Panc1 (cell line): ENCODE data around the gene PICALM. TPM values are rescaled to one million over a fixed set of nuclear protein-coding genes. Genes with fewer than 3 reads are reported as not detected.

Experiments
- ATAC-seq: fragments of 200-7000 bp; cut with Tn5 transposase; 2 replicates; pipeline ENCODE4 v1.9.1; 2020; ENCODE audit warnings: mild to moderate bottlenecking, moderate library complexity
- BruUV-seq: library from RNA; stranded (reverse); fragments of 400-500 nt; replicated peaks from 2 replicates; lab custom pipeline; 2021; lab: Mats Ljungman, UMichigan
- CTCF ChIA-PET: fragments of 300-600 bp; sonication (Branson Sonifier 250); formaldehyde crosslinking; loops from one replicate; lab custom pipeline; 2022; ENCODE audit warnings: antibody characterized with exemption; lab: Charles Lee
- POLR2A ChIA-PET: fragments of 300-600 bp; sonication (Branson Sonifier 250); formaldehyde crosslinking; loops from one replicate; lab custom pipeline; 2022; ENCODE audit warnings: antibody characterized with exemption; lab: Charles Lee
- DNase-seq: peaks from one replicate; pipeline ENCODE4 v3.0.0-alpha.2; 2010; ENCODE audit warnings: low read depth, low spot score
- H3K27ac ChIP-seq: 2 replicates; pipeline ENCODE4 v1.5.1; 2011; ENCODE audit warnings: mild to moderate bottlenecking, low read length, inconsistent platforms
- H3K27me3 ChIP-seq: fragments of 200-500 bp; sonication (Bioruptor generic); 2 replicates; pipeline ENCODE4 v1.6.0; 2014; ENCODE audit warnings: low read length, inconsistent platforms; ENCODE audit not compliant: control insufficient read depth, insufficient read depth
- H3K36me3 ChIP-seq: fragments of 200-500 bp; sonication (Bioruptor generic); 2 replicates; pipeline ENCODE4 v1.5.1; 2014; ENCODE audit warnings: inconsistent platforms, mild to moderate bottlenecking, low read length, moderate library complexity; ENCODE audit not compliant: control insufficient read depth, insufficient read depth
- H3K4me1 ChIP-seq: 2 replicates; pipeline ENCODE4 v1.5.1; 2011; ENCODE audit warnings: inconsistent platforms, mild to moderate bottlenecking, low read length, moderate library complexity; ENCODE audit not compliant: control insufficient read depth, insufficient read depth
- H3K4me3 ChIP-seq, 2 experiments: 2 replicates each; pipeline ENCODE4 v1.5.1; 2011 to 2012; ENCODE audit warnings: low read depth in 2 of 2, low read length in 2 of 2, mild to moderate bottlenecking in 2 of 2, inconsistent platforms in 1 of 2, moderate library complexity in 1 of 2
- H3K9me3 ChIP-seq: fragments of 200-500 bp; sonication (Bioruptor generic); 2 replicates; pipeline ENCODE4 v1.5.1; 2014; ENCODE audit warnings: low read depth, mild to moderate bottlenecking, inconsistent platforms, low read length, moderate library complexity; ENCODE audit not compliant: control insufficient read depth, insufficient read depth
- CTCF ChIP-seq: fragments of 450-650 bp; IDR thresholded peaks from 2 replicates; pipeline ENCODE4 v1.5.1; 2017; ENCODE audit warnings: mild to moderate bottlenecking
- POLR2AphosphoS5 ChIP-seq: IDR thresholded peaks from 2 replicates; pipeline ENCODE4 v1.6.1; 2012; ENCODE audit warnings: mild to moderate bottlenecking, low read depth, low read length, moderate library complexity
- REST ChIP-seq, 2 experiments: IDR thresholded peaks; 2 replicates each; pipeline ENCODE4 v1.6.1; 2011 to 2012; ENCODE audit warnings: low read depth in 2 of 2, control low read depth in 1 of 2, low read length in 1 of 2, mild to moderate bottlenecking in 1 of 2, moderate library complexity in 1 of 2; ENCODE audit not compliant: insufficient read depth in 1 of 2
- SIN3A ChIP-seq: IDR thresholded peaks from 2 replicates; pipeline ENCODE4 v1.6.1; 2012; ENCODE audit warnings: low read depth, mild to moderate bottlenecking, low read length, moderate library complexity, borderline replicate concordance; ENCODE audit not compliant: insufficient read depth
- TCF7L2 ChIP-seq: IDR thresholded peaks from 2 replicates; pipeline ENCODE4 v1.6.1; 2011; ENCODE audit warnings: mild to moderate bottlenecking, low read depth, low read length, inconsistent platforms
- in situ Hi-C: cut with HindIII; loops from 2 replicates; pipeline ENCODE4 v1.10.0; 2016; ENCODE audit warnings: low sequenced_read_pairs, low pct_unique_long_range_greater_than_20kb
- intact Hi-C: fragments of 100-400 bp; cut with micrococcal nuclease; formaldehyde crosslinking; loops from one replicate; pipeline ENCODE4 v1.10.0; 2022; ENCODE audit not compliant: unreplicated experiment
- total RNA-seq: library from RNA; stranded (reverse); gene quantifications from one replicate; pipeline ENCODE4 v1.2.1, GENCODE V29; 2021; ENCODE audit not compliant: unreplicated experiment

PICALM gene
- total RNA-seq, 1 experiment from 2014 or later: 153 TPM

- CTCF ChIA-PET: no interaction called here
- Histone ChIP-seq H3K9me3 (no peaks in the 10 kb centered on the region), H3K36me3 (peaks cover 11% of the 10 kb centered on the region), H3K27me3 (no peaks in the 10 kb centered on the region), H3K4me1 (no peaks in the 10 kb centered on the region), H3K27ac (no peak overlapping the region), H3K4me3 (no peak overlapping the region)
- TF ChIP-seq SIN3A (no peak), CTCF (no peak)
- in situ Hi-C loops: no loop called here
- BruUV-seq: no TSS peak
- no peak for ATAC-seq
- intact Hi-C loops: no loop called here
- POLR2A ChIA-PET: no interaction called here
- no peak for DNase-seq
These were observed 98.3 kb downstream of the PICALM start for GRCh38 chr11:85970593-85970992.

- POLR2A ChIA-PET: no interaction called here
- no TSS peak for BruUV-seq
- no peaks in the 10 kb centered on the region for H3K4me1 ChIP-seq
- H3K4me3 ChIP-seq: no peak overlapping the region
- DNase-seq (no peak), ATAC-seq (no peak)
- CTCF ChIA-PET: no interaction called here
- no peaks in the 10 kb centered on the region for H3K9me3 ChIP-seq
- in situ Hi-C loops (no loop called here), intact Hi-C loops (no loop called here)
- H3K27ac ChIP-seq: no peak overlapping the region
- peaks cover 3% of the 10 kb centered on the region for H3K36me3 ChIP-seq
- TF ChIP-seq SIN3A (no peak), TCF7L2 (no peak), POLR2AphosphoS5 (no peak), CTCF (no peak), REST (IDR thresholded peaks at IDR 0.05; ENCODE audit: insufficient read depth in 1 of 2, low read depth in 2 of 2, low read length in 1 of 2) (no peak)
- H3K27me3 ChIP-seq: no peaks in the 10 kb centered on the region
These were observed 101.4 kb downstream of the PICALM start for GRCh38 chr11:85967457-85967856.
